H1 (cell line): ENCODE results near the gene CAMTA1.

Experiments used
- BCL11A ChIP-seq, 2 experiments: IDR thresholded peaks; one replicate each; pipeline ENCODE4 v1.6.1; 2011; ENCODE audit warnings: low read depth in 2 of 2, low read length in 2 of 2, mild to moderate bottlenecking in 2 of 2
- CHD2 ChIP-seq: IDR thresholded peaks from 2 replicates; pipeline ENCODE4 v1.6.1; 2012; ENCODE audit warnings: low read length, improper control_type of control experiment
- RXRA ChIP-seq: IDR thresholded peaks from 2 replicates; pipeline ENCODE4 v1.6.1; 2011; ENCODE audit warnings: low read depth, mild to moderate bottlenecking, low read length, moderate library complexity; ENCODE audit not compliant: insufficient read depth
- TF ChIP-seq, protein P1 (sequence below): IDR thresholded peaks from 2 replicates; pipeline ENCODE4 v1.6.1; 2012; ENCODE audit warnings: inconsistent platforms
- TF ChIP-seq, protein P2 (sequence below), 3 experiments: IDR thresholded peaks; 1 replicate in 2 of 3; 2 replicates in 1 of 3; pipeline versions ENCODE4 v1.5.1 to v1.6.1; 2011; ENCODE audit warnings: low read length in 3 of 3, mild to moderate bottlenecking in 3 of 3, inconsistent platforms in 2 of 3, low read depth in 1 of 3, moderate library complexity in 1 of 3; ENCODE audit not compliant: insufficient read depth in 1 of 3; ENCODE audit errors: control extremely low read depth in 1 of 3

GRCh38 chr1:7374563-7375160, 589.4 kb downstream of the CAMTA1 start:
- TF ChIP-seq, protein P1, sequence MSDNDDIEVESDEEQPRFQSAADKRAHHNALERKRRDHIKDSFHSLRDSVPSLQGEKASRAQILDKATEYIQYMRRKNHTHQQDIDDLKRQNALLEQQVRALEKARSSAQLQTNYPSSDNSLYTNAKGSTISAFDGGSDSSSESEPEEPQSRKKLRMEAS = no peak
- TF ChIP-seq, protein P2, sequence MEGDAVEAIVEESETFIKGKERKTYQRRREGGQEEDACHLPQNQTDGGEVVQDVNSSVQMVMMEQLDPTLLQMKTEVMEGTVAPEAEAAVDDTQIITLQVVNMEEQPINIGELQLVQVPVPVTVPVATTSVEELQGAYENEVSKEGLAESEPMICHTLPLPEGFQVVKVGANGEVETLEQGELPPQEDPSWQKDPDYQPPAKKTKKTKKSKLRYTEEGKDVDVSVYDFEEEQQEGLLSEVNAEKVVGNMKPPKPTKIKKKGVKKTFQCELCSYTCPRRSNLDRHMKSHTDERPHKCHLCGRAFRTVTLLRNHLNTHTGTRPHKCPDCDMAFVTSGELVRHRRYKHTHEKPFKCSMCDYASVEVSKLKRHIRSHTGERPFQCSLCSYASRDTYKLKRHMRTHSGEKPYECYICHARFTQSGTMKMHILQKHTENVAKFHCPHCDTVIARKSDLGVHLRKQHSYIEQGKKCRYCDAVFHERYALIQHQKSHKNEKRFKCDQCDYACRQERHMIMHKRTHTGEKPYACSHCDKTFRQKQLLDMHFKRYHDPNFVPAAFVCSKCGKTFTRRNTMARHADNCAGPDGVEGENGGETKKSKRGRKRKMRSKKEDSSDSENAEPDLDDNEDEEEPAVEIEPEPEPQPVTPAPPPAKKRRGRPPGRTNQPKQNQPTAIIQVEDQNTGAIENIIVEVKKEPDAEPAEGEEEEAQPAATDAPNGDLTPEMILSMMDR (IDR thresholded peaks at IDR 0.05; ENCODE audit: control extremely low read depth in 1 of 3, insufficient read depth in 1 of 3, low read depth in 1 of 3, low read length in 3 of 3) = no peak
- no peak for TF ChIP-seq RXRA
- no peak for TF ChIP-seq BCL11A (IDR thresholded peaks at IDR 0.05; ENCODE audit: low read depth in 2 of 2, low read length in 2 of 2)
- no peak for TF ChIP-seq CHD2
